ENCODE data around the gene MPV17L2.
"Not testable (repeated sequence)": the region's sequence is repeated elsewhere in the genome, so short reads cannot be mapped to it uniquely, and the experiment has no call there.

The MPV17L2 gene
- 2.1 to 10.7 (median 7.3) reads per million in 17 experiments for total RNA-seq

- DNase-seq = peak; percentile 99 to 100 (median 100)
Measured at GRCh38 chr19:18192673-18193387, at the start of gene MPV17L2. MPV17L2 (plus strand) TSS chr19:18193218; CDS start chr19:18193282, 64 bp downstream.

- no peak for DNase-seq
Measured at GRCh38 chr19:18143902-18144301, 49.1 kb upstream of the MPV17L2 start.

GRCh38 chr19:18144361-18144760 is 48.7 kb upstream of the MPV17L2 start:
- DNase-seq = no peak

GRCh38 chr19:18144906-18145305 is 48.1 kb upstream of the MPV17L2 start:
- no peak for DNase-seq

GRCh38 chr19:18145391-18145999 is 47.5 kb upstream of the MPV17L2 start:
- no peak for DNase-seq

- DNase-seq = no peak
Measured at GRCh38 chr19:18147396-18147795, 45.6 kb upstream of the MPV17L2 start.

- DNase-seq = no peak
Measured at GRCh38 chr19:18149596-18149975, 43.4 kb upstream of the MPV17L2 start.

GRCh38 chr19:18150776-18151624 is 42.0 kb upstream of the MPV17L2 start:
- DNase-seq = no peak

- peak; percentile 100 for DNase-seq
Measured at GRCh38 chr19:18152442-18152816, 40.6 kb upstream of the MPV17L2 start.

- DNase-seq = peak; percentile 100
Measured at GRCh38 chr19:18152817-18153555, 40.0 kb upstream of the MPV17L2 start, which contains the start of gene PIK3R2. PIK3R2 (plus strand) TSS chr19:18153163; CDS start chr19:18155880, 2,717 bp downstream.

GRCh38 chr19:18153556-18154134 is 39.4 kb upstream of the MPV17L2 start:
- DNase-seq = no peak

GRCh38 chr19:18155095-18156087 is 37.6 kb upstream of the MPV17L2 start:
- DNase-seq = no peak

- DNase-seq = no peak
Measured at GRCh38 chr19:18156268-18156667, 36.8 kb upstream of the MPV17L2 start.

- DNase-seq = peak; percentile 30 to 51 (median 37)
Measured at GRCh38 chr19:18156841-18157464, 36.1 kb upstream of the MPV17L2 start.

GRCh38 chr19:18157465-18158063 is 35.5 kb upstream of the MPV17L2 start:
- DNase-seq = peak in 1 of 4 experiments; percentile 1

GRCh38 chr19:18158467-18158866 is 34.6 kb upstream of the MPV17L2 start:
- DNase-seq = no peak

- DNase-seq = not testable (repeated sequence)
Measured at GRCh38 chr19:18159059-18159616, 33.9 kb upstream of the MPV17L2 start.

GRCh38 chr19:18159810-18160209 is 33.2 kb upstream of the MPV17L2 start:
- no peak for DNase-seq

- no peak for DNase-seq
Measured at GRCh38 chr19:18160493-18160970, 32.5 kb upstream of the MPV17L2 start.

All from suppressor macrophage (primary cell).